HG02870 (cell line): ENCODE results near the gene CEP55.
"Not testable (repeated sequence)": the region's sequence is repeated elsewhere in the genome, so short reads cannot be mapped to it uniquely, and the experiment has no call there.

Source experiments
- ATAC-seq: cut with Tn5 transposase; IDR thresholded peaks from one replicate; pipeline ENCODE4 v1.9.1; 2021; ENCODE audit warnings: mild to moderate bottlenecking, moderate library complexity; ENCODE audit not compliant: unreplicated experiment

The CEP55 gene

DNA sequence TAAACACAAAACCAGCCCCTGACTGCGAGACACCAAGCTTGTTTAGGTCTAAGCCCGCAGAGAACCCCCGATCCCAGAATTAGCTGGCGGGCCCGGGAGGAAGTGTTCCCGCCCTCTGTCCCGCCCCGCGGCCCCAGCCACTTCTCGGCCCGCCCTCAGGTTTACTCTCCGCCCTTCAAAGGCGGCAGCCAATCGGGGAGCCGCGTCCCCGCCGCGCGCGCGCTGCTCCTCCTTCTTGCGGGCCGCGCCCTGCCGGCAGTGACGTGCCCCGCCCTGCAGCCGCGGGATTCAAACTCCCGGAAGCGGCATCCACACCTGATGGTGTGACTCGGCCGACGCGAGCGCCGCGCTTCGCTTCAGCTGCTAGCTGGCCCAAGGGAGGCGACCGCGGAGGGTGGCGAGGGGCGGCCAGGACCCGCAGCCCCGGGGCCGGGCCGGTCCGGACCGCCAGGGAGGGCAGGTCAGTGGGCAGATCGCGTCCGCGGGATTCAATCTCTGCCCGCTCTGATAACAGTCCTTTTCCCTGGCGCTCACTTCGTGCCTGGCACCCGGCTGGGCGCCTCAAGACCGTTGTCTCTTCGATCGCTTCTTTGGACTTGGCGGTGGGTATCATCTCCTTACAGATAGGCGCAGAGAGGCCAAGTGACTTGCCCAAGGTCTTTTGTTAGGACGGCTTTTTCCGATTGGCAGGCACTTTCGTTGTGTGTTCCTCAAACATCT is at the start of gene CEP55:
TSS of gene CEP55 (plus strand) at position 291 of the 720 bp plus-strand sequence. CDS start 3,440 bp downstream, outside the sequence.
- ATAC-seq, result peak; percentile 98

DNA sequence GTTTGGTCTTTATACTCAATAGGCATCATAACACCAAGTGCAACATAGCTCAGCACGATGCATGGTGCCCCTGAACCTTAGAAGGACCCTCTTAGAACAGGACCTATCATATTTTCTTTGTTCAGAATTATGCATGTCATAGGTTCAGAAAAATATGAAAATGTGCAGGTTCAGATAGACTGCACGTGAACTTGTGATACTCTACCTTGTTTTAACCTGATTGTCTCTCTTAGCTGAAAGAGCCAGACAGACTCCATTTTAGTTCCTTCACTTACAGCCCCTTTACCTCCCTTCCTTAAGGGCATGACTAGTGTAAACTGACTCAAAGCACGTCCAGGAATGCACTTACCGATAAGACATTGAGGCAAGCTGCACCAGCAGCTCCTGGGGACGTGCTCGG is 49.4 kb upstream of the CEP55 start:
- ATAC-seq, result no peak

DNA sequence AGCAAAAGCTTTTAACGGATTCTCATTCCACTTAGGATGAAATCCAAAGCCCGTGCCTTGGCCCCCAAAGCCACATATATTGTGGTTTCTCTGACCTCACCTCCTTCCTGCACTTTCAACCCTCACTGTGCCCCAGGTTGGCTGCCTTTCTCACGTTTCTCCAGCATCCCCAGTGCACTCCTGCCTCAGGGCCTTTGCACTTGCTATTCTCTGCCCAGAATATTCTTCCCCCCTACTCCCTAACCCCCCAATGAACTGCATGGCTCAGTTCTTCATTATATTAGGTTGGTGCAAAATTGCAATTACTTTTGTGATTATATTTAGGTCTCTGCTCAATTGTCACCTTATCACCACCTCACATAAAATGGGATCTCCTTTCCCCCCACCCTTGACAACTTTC is 48.4 kb upstream of the CEP55 start:
- ATAC-seq, result no peak

DNA sequence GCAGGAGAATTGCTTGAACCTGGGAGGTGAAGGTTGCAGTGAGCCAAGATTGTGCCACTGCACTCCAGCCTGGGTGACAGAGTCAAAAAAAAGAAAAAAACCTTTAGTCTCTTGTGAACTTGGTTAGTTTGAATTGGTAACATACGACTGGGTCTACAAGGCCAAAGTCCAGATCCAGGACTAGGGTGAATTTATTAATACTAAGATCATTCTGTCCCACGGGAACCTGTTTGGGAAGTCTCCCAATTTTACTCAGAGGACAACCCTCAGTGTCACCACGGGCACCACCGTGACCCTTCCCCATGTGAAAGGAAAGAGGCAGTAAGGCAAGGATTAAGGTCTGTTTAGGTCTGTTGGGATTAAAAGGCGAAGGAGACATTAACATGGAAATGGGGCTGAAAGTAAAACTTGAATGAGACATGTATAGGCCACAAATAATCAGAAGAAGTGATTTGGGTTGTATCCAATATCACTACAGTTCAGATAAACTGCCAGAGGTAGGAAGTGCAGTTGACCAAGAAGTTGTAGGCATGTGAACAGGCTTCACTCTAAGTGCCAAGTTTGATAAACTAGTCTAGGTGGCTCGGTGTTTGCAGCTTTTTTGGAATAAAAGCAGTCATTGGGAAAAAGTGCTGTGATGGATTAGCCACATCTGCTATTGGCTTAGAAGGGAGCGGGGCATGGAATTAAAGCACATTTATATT is 45.0 kb upstream of the CEP55 start:
- ATAC-seq, result no peak

DNA sequence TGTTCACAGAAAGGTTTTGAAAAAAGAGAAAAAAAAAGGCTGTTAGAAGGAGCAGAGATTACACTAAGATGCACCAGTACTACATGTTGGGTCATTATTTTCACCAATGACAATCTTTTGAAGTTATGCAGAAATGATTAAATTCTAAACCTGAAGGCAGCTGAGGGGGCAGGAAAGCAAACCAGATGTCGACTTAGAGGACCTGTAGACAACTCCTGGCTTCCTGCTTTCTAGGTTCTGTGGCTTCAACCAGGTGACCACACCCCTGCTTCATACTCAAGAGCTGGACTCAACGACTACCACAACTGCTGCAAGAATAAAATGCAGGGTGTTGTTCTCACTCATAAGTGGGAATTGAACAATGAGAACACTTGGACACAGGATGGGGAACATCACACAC is 44.3 kb upstream of the CEP55 start:
- no peak for ATAC-seq

DNA sequence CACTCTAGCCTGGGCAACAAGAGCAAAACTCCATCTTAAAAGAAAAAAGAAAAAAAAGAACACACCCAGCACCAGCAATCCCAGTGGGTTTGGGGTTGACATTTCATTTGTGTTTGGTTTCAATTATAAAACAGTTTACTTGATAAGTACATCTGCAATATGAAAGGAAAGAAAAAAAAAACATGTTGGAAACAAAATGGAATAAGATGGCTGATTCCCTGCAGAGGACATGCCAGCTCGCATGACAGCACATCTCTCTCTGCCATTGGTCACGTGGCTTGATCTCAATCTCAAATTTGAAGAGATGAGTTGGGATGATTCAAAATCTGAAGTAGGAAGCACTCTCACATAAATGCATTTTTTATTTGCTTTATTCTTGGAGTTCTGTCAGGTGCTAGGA is 42.3 kb upstream of the CEP55 start:
- no peak for ATAC-seq

DNA sequence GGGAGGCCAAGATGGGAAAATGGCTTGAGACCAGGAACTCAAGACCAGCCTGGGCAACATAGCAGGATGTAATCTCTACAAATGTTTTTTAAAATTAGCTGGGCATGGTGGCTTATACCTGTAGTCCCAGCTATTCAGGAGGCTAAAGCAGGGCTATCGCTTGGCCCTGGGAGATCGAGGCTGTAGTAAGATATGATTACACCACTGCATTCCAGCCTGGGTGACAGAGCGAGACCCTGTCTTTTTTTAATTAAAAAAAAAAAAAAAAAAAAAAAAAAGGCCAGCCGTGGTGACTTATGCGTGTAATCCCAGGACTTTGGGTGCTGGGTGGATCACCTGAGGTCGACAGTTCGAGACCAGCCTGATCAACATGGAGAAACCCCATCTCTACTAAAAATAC is 41.7 kb upstream of the CEP55 start:
- no peak for ATAC-seq

DNA sequence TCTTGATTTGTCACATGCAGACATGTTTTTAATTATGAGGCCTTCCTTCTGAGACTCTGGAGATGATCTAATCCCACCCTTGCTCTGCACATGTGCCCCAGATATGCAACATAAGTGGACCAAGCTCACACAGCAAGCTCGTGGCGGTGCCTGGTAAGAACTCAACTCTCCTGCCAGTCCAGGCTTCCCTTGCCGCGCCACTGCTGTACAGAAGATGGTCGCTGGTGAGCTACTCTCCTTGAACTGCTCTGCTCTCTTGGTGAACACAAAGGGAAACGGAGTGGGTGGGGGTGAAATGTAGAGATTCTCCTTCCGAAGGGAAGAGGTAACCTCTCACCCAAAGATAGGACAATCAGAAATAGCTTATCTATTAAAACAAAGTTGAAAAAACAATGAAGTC is 39.9 kb upstream of the CEP55 start:
- ATAC-seq, result no peak

DNA sequence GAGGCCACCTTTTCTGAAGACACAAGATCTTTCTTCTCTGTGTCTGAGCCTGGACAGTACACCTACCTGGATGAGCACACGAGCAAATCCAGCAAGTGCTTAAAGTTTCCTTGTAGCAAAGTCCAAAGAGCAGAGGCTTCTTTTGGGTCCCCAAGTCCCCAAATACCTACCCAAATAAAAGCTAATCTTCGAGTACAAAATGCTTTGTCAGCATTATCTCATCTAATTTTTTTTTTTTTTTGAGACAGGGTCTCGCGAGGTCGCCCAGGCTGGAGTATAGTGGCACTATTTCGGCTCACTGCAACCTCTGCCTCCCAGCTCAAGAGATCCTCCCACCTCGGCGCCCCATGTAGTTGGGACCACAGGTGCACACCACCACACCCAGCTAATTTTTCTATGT is 38.9 kb upstream of the CEP55 start:
- no peak for ATAC-seq

DNA sequence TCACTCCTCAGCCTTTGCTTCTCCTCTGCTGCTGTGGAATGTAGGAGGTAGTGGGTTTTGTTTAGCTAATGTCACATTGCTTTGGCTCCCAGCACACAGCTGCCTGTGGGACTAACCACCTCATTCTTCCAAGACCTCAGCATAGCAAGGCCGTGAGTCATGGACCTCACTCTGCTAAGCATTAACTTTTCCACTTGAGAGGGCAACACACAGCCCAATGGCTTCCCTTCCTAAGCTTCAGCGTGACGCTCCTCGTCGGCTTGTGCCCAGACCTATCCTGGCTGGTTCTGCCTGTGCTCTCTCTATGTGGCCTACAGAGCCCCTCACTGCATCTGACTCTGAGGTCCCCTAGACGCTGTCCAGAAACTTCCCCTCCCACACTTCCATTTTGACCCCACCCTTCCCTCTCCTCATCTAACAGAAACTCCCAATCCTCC is 37.6 kb upstream of the CEP55 start:
- ATAC-seq, result no peak

DNA sequence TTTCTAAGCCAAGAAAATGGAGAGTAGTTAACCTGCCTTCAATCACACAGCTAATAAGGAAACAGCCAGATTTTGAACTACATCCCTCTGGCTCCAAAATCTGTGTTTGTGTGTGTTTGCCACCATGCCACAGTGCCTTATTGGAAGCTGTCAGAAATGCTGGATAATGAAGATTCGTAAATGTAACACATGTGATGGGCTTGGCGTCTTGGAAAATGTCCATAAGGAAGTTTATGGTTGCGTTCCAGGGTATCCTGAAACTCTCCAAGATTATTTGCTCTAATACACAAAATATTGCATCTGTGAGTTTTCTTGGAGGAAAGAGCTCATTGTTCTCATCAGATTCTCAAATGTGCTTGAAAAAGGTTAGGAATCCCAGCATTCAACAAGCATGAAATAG is 36.9 kb upstream of the CEP55 start:
- no peak for ATAC-seq

DNA sequence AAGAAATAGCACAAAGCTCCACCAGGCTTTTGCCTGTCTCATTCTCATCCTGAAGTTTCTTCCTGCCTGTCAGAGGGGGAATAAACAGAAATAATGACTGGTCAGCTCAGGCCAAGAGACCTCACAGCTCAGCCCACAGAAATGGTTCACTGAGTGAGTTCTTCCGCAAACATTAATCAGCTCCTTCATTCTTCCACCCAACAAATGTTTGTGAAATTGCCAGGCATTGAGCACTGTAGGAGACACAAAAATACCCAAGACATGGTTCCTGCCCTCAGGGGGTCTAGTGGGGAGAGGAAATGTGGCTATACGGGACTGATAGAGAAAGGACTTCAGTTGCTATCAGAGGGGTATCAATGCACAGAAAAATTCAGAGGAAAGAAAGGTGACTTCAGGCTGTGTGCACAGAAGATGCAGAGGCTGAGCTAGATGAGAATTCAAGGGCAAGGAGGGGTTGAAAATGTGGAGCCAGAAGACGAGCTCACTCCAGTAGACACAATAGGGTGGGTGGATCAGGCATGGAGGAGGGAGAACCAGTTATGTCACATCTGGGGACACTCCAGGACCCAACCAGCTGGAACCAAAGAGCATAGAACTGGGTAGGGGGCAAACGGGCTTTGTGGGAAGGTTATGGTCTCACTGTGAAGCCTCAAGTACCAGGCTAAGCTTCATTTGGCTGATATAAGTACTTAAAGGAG is 35.2 kb upstream of the CEP55 start:
- no peak for ATAC-seq

DNA sequence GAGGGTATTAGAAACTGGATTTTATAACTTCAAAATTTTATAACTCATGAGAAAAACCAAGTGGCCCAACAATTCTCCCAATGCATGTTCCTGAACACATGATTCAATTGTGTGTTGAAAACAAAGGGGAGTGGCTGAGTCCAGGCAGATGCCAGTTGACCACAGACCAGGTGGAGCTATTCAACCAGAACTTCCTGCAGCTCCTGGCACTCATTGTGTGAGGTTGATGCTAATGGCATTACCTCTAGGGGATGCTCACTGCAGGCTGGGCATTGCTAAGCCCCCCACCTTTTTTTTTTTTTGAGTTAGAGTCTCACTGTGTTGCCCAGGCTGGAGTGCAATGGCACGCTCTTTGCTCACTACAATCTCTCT is 34.6 kb upstream of the CEP55 start:
- ATAC-seq, result no peak

DNA sequence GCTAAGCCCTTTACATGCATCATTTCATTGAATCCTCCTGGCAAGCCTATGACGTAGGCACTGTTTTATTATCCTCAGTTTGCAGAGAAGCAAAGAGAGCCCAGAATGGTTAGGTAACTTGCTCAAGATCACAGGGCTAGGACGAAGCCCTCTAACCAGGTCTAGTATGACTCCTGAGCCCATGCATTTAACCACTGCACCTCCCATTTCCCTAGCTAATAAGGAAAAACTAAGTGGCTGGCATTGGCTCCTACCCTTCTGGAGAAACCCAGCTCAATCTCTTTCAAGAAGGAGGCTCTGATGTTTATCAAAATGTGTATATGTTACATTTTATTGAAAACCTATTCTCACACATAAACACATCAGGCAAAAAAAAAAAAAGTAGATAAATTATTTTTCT is 34.0 kb upstream of the CEP55 start:
- ATAC-seq, result no peak

DNA sequence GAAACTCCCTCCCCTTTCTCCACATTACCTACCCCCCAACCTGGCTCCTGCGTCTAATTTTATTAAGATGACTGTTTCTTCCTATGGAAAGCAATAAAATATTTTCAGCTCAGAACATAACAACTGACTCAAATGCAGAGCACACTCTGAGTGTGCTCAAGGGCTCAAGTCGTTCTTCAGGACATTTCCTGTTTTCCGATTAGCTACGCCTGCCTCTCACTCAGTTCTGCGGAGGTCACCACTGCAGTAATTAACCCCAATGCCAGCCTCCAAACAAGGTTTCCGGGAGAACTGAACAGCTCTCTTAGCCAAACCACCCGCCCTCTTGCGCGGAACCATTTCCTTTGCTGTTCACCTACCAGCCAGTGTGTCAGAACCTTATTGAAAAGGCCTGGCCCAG is 33.5 kb upstream of the CEP55 start:
- no peak for ATAC-seq

DNA sequence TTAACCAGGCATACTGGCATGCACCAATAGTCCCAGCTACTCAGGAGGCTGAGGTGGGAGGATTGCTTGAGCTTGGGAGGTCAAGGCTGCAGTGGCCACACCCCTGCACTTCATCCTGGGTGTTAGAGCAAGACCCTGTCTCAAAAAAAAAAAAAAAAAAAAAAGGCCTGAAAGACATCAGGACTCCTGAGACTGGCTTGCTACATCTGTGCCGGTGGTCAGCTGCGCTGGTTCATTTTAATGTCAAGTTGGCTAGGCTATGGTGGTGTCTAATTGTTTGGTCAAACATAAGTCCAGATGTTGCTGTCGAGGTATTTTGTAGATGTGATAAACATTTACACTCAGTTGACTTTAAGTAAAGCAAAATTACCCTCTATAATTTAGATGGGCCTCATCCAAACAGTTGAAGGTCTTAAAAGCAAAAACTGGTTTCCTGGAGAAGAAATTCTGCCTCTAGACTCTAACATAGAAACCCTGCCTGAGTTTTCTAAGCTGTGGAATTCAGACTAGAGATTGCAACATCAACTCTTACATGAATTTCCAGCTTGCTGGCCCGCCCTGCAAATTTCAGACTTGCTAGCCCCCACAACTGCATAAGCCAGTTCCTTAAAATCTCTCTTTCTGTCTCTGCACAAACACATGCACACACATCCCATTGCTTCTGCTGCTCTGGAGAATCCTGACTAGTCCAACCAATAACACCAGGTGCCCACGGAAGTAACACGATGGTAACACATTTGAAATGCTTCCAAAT is 32.5 kb upstream of the CEP55 start:
- ATAC-seq, result no peak

DNA sequence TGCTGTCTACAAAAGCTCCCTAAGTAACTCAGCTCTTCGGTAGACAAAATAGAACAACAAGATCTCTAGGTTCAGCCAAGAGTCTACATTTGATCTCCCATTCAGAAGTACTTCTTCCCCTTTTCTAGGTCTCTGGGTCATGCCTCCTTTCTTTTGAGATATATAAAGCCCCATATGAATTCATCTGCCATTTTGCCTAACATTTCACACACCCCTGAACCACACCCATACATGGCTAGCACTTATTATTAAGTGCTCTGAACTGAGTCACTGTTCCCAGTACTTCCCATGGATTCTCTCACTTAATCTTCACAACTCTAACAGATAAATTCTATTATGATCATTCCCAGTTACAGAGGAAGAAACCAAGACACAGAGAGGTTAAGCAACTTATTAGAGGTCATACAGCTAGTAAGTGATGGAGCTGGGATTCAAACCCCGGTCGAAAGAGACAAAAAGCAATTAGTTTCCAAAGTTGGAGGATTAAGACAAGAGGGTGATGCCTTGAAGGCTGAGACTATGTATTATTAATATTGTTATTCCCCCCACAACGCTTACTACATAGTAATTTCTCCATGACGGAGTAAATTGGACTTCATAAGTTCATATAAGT is 31.5 kb upstream of the CEP55 start:
- no peak for ATAC-seq

DNA sequence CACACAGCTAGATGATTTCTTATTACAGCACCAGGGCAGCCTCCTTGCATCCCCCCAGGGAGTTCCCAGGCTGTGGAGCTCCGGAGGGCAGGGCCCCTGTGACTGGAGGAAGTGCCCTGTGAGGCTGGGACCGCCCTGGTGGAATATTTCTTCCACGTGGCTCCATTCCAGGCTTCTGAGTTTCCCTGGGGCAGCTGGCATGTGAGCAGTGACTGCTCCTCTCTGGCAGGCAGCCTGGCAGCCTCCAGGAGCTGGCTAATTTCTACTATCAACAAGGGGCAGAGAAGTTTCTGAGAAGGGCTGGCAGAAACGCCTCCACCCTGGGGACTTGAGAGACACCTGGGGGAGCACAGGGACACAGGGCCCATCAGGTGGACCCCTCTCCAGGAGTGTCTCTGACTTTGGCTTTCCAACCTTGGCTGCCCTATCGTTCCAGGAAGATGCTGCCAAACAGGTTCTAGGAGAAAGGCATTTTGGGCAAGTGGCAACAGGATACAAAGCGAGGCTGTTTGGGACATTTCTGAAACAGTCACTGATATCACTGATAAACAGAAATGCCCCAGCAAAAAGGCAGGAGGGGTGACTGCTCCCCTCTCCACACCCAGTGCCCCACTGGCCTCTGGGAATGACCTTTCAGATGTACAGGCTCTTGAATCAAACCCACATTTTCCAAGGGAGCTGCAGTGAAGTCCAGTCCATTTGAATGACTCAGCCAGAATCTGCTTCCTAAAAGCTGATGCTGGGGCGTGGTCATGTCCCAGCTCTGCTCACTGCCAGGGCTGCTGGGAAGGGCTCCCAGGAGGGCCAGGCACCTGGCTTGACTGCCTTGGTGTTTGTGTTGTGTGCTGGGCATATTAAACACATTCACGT is 30.4 kb upstream of the CEP55 start:
- ATAC-seq, result no peak

DNA sequence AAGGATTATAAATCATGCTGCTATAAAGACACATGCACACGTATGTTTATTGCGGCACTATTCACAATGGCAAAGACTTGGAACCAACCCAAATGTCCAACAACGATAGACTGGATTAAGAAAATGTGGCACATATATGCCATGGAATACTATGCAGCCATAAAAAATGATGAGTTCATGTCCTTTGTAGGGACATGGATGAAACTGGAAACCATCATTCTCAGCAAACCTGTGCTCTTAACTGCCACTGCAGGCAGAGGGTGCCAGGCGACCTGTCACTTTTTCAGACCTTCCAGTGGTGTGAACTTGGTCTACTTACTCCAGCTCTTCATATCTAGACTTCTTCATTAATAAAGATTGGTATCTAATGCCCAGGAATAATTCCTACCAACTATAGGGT is 28.8 kb upstream of the CEP55 start:
- ATAC-seq, result not testable (repeated sequence)
